Uterus (tissue), 4 donors: ENCODE measurements around the gene SPATA31E1. TPM values are rescaled to one million over a fixed set of nuclear protein-coding genes. Genes with fewer than 3 reads are reported as not detected.

Source experiments
- DNase-seq, 2 donors: peaks; one replicate each; pipeline ENCODE4 v3.0.0-alpha.2; 2019 to 2020
- H3K27ac ChIP-seq, 2 donors: fragments of 200-600 bp; sonication (generic); 1 replicate in 1 of 2; 2 replicates in 1 of 2; pipeline ENCODE4 v1.5.1; 2016 to 2018
- H3K27me3 ChIP-seq, 2 donors: fragments of 200-600 bp; sonication (generic); one replicate each; pipeline ENCODE4 v1.5.1; 2018 to 2019; ENCODE audit warnings: control low read depth in 1 of 2
- H3K36me3 ChIP-seq, 2 donors: fragments of 200-600 bp; sonication (generic); one replicate each; pipeline ENCODE4 v1.5.1; 2019; ENCODE audit warnings: control low read depth in 1 of 2
- H3K4me1 ChIP-seq, 2 donors: fragments of 200-600 bp; sonication (generic); one replicate each; pipeline ENCODE4 v1.5.1; 2018 to 2019; ENCODE audit warnings: control low read depth in 1 of 2
- H3K4me3 ChIP-seq, 2 donors: fragments of 200-600 bp; sonication (generic); 1 replicate in 1 of 2; 2 replicates in 1 of 2; pipeline ENCODE4 v1.5.1; 2018 to 2019; ENCODE audit warnings: mild to moderate bottlenecking in 1 of 2
- H3K9me3 ChIP-seq, 2 donors: fragments of 200-600 bp; sonication (generic); one replicate each; pipeline ENCODE4 v1.5.1; 2019; ENCODE audit warnings: control low read depth in 1 of 2
- POLR2A ChIP-seq, 2 donors: fragments of 450-650 bp; IDR thresholded peaks; one replicate each; pipeline ENCODE4 v1.6.1; 2016; ENCODE audit warnings: antibody characterized with exemption in 2 of 2, mild to moderate bottlenecking in 1 of 2, moderate library complexity in 1 of 2
- intact Hi-C: fragments of 100-400 bp; cut with DNase I; formaldehyde crosslinking; loops from one replicate; pipeline ENCODE4 v1.15.1; 2023; ENCODE audit warnings: low total_unique reads
- total RNA-seq, 4 donors: library from RNA; depleted of rRNA in 3 of 4; stranded (reverse); fragments of >200 nt in 3 of 4; gene quantifications; one replicate each; pipeline versions ENCODE4 v1.1.0 to v1.2.4, GENCODE V29; 2014 to 2023
- TF ChIP-seq, protein P1 (sequence below), 4 experiments: fragments of 200-600 bp in 2 of 4; fragments of 450-650 bp in 2 of 4; sonication (generic) in 2 of 4; IDR thresholded peaks; one replicate each; pipeline ENCODE4 v1.5.1; 2016 to 2019; ENCODE audit warnings: antibody characterized with exemption in 4 of 4, mild to moderate bottlenecking in 2 of 4, moderate library complexity in 1 of 4
- donor health status: DM: yes; HTN: yes; CAD: no.

Gene SPATA31E1
- total RNA-seq, 4 donors from 2014 or later, result not detected

DNA sequence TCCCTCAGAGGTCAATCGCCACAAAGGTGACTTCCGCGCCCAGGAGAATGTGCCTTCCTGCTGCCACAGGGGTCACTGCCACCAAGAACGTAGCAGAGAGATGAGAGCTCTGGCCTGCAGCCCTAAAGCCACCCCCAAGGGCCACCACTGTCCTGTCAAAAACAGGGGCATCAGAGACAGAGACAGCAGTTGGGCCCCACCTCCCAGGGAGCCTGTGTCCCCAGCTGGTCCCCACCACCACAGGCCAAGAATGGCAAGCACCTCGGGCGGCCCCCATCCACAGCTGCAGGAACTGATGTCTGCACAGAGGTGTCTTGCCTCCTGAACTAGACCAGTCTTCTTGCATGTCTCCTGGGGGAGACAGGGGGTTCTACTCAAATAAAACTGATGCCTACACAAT is 5.8 kb downstream of the SPATA31E1 start:
- TF ChIP-seq POLR2A (IDR thresholded peaks at IDR 0.05), result no peak
- TF ChIP-seq, protein P1, sequence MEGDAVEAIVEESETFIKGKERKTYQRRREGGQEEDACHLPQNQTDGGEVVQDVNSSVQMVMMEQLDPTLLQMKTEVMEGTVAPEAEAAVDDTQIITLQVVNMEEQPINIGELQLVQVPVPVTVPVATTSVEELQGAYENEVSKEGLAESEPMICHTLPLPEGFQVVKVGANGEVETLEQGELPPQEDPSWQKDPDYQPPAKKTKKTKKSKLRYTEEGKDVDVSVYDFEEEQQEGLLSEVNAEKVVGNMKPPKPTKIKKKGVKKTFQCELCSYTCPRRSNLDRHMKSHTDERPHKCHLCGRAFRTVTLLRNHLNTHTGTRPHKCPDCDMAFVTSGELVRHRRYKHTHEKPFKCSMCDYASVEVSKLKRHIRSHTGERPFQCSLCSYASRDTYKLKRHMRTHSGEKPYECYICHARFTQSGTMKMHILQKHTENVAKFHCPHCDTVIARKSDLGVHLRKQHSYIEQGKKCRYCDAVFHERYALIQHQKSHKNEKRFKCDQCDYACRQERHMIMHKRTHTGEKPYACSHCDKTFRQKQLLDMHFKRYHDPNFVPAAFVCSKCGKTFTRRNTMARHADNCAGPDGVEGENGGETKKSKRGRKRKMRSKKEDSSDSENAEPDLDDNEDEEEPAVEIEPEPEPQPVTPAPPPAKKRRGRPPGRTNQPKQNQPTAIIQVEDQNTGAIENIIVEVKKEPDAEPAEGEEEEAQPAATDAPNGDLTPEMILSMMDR (IDR thresholded peaks at IDR 0.05), result no peak
- no peaks in the 10 kb centered on the region for H3K36me3 ChIP-seq
- H3K4me3 ChIP-seq, result no peak overlapping the region
- H3K4me1 ChIP-seq, result no peaks in the 10 kb centered on the region
- intact Hi-C loops, result no loop called here
- no peaks in the 10 kb centered on the region for H3K27me3 ChIP-seq
- no peak overlapping the region for H3K27ac ChIP-seq
- no peak for DNase-seq
- no peaks in the 10 kb centered on the region for H3K9me3 ChIP-seq

DNA sequence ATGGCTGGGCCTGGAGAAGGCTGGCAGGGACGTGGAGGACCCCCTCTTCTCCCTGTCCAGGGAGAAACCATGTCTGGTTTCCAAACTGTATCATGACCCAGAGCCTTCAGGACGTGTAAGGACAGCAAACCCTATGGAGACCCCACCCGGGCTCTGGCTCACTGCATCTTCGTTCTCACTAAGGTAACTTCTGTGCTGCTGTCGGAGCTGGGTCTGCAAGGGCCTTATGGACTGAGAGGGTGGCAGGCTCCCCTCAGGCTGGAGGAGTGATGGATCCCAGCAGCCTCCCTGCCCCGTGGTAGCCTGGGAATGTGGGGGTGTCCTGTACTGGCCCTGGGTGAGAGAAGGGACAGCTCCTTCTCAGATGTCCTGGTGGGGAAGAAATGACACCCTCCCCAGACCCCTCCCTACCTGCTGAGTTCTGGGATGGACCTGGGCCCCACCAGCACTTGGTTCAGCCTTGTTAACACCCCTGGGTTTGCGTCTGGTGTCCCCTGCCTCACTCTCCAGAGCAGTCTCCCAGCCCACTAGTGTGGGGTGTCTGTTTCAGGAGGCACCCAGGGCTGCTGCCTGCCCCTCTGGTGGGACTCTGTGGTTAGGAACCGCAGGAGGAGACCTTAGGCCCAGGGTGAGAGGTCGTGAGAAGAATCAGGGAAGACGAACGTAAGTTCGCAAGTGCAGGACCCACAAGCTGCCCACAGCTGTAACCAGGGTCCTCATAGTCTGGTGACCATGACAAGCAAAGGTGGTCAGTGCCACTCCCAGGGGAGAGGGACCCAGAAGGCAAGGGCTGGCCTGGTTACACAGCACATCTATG is 6.6 kb downstream of the SPATA31E1 start:
- Histone ChIP-seq H3K27me3 (no peaks in the 10 kb centered on the region), H3K9me3 (no peaks in the 10 kb centered on the region), H3K36me3 (no peaks in the 10 kb centered on the region), H3K4me1 (no peaks in the 10 kb centered on the region), H3K4me3 (no peak overlapping the region), H3K27ac (no peak overlapping the region)
- DNase-seq, result no peak
- intact Hi-C loops, result no loop called here
- no peak for TF ChIP-seq POLR2A (IDR thresholded peaks at IDR 0.05)

DNA sequence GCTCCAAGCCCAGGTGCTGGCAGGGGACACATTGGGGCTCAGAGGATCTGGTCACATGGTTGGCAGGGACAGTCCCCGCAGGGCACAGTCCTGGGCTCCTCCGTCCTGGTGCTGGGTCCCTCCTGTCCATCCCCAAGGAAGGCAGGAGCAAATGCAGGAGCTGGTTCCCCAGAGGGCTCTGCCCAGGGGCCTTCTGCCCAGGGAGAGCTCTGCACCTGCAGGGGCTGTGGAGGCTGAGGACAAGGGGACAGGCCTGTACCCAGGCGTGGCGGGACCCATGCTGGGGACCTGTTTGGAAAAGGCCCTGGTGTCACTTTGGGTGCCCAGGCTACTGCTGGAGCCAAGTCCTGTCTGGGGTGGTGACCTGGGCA is 7.2 kb downstream of the SPATA31E1 start:
- intact Hi-C loops, result no loop called here
- TF ChIP-seq, protein P1 (IDR thresholded peaks at IDR 0.05), result no peak
- TF ChIP-seq POLR2A (IDR thresholded peaks at IDR 0.05), result no peak
- no peaks in the 10 kb centered on the region for H3K4me1 ChIP-seq

DNA sequence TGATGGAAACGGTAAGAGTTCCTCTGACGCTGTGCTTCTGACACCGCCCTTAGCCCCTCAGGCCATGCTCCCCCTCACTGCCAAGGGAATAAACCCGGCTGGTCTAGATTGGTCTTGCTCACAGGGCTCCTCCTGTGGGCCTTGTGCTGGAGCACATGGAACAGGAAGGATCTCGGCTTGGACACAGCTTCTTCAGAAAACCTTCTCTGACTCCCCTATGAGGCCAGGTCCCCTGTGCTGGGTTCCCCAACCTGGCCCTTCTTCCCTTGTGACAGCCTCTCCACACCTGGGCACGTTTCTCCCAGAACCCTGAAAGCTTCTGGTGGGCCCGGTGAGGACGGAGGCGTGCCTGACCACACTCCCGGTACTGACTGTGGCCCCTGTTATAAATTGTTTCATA is 8.2 kb downstream of the SPATA31E1 start:
- DNase-seq, result no peak
- Histone ChIP-seq H3K4me3 (no peak overlapping the region), H3K27ac (no peak overlapping the region), H3K36me3 (no peaks in the 10 kb centered on the region), H3K27me3 (no peaks in the 10 kb centered on the region), H3K4me1 (no peaks in the 10 kb centered on the region), H3K9me3 (no peaks in the 10 kb centered on the region)
- TF ChIP-seq, protein P1 (IDR thresholded peaks at IDR 0.05), result no peak
- no peak for TF ChIP-seq POLR2A (IDR thresholded peaks at IDR 0.05)
- intact Hi-C loops, result no loop called here

More for the DNA sequence above, 7.2 kb downstream of the SPATA31E1 start:
- Histone ChIP-seq H3K27ac (no peak overlapping the region), H3K4me3 (no peak overlapping the region), H3K36me3 (no peaks in the 10 kb centered on the region), H3K9me3 (no peaks in the 10 kb centered on the region), H3K27me3 (no peaks in the 10 kb centered on the region)
- no peak for DNase-seq

DNA sequence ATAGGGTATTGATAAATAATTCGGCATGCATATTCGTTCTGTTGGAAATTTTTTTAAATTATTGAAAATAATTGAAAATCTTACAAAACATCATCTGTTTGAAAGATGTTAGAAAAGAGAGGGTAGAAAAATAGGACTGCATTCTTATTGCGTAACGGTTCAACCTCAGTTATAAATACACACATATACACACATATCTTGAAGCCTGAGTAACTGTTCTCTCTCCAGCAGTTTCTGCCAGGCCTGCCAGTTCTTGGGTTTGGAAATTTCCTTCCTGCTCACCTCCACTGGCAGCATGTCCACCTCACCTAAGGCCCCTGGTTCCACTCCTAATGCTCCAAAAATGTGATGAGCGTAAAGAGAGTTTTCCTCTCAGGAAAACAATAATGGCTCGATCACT is 9.1 kb downstream of the SPATA31E1 start:
- Histone ChIP-seq H3K9me3 (no peaks in the 10 kb centered on the region), H3K36me3 (no peaks in the 10 kb centered on the region), H3K27ac (no peak overlapping the region), H3K27me3 (no peaks in the 10 kb centered on the region), H3K4me3 (no peak overlapping the region), H3K4me1 (no peaks in the 10 kb centered on the region)
- TF ChIP-seq, protein P1 (IDR thresholded peaks at IDR 0.05), result no peak
- no peak for TF ChIP-seq POLR2A (IDR thresholded peaks at IDR 0.05)
- no peak for DNase-seq
- intact Hi-C loops, result no loop called here
